PC-3 (cell line): Measurements from ENCODE around the gene PKP3. TPM values are rescaled to one million over a fixed set of nuclear protein-coding genes. Genes with fewer than 3 reads are reported as not detected.
A peak's percentile ranks its signal among the peaks of the same experiment; 100 is the strongest.

Experiments used
- ATAC-seq: fragments of 200-7000 bp; cut with Tn5 transposase; 2 replicates; pipeline ENCODE4 v1.9.1; 2020; ENCODE audit warnings: mild to moderate bottlenecking, moderate library complexity
- BruUV-seq: library from RNA; stranded (reverse); fragments of 400-500 nt; replicated peaks from 2 replicates; lab custom pipeline; 2021; lab: Mats Ljungman, UMichigan
- CTCF ChIA-PET: fragments of 300-600 bp; sonication (Branson Sonifier 250); formaldehyde crosslinking; loops from one replicate; lab custom pipeline; 2022; ENCODE audit warnings: antibody characterized with exemption; lab: Charles Lee
- POLR2A ChIA-PET: fragments of 300-600 bp; sonication (Branson Sonifier 250); formaldehyde crosslinking; loops from one replicate; lab custom pipeline; 2022; ENCODE audit warnings: antibody characterized with exemption; ENCODE audit not compliant: unreplicated experiment; lab: Charles Lee
- DNase-seq: peaks from one replicate; pipeline ENCODE4 v3.0.0-alpha.2; 2015
- H2AFZ ChIP-seq: fragments of 300-600 bp; sonication (generic); 2 replicates; pipeline ENCODE4 v1.6.0; 2016; ENCODE audit warnings: antibody characterized with exemption, low read length
- H3F3A ChIP-seq: fragments of 300-600 bp; sonication (generic); one replicate; pipeline ENCODE4 v1.6.0; 2017; ENCODE audit warnings: antibody characterized with exemption, low read length, control low read depth, mild to moderate bottlenecking; ENCODE audit not compliant: unreplicated experiment
- H3K27ac ChIP-seq: fragments of 300-600 bp; sonication (generic); 2 replicates; pipeline ENCODE4 v1.5.1; 2016; ENCODE audit warnings: mild to moderate bottlenecking, low read length
- H3K27me3 ChIP-seq: fragments of 300-600 bp; sonication (generic); 2 replicates; pipeline ENCODE4 v1.6.1; 2016; ENCODE audit warnings: low read length, mixed read lengths
- H3K36me3 ChIP-seq: fragments of 300-600 bp; sonication (generic); 2 replicates; pipeline ENCODE4 v1.6.1; 2016; ENCODE audit warnings: low read depth, mixed run types, low read length, mixed read lengths
- H3K4me1 ChIP-seq: fragments of 300-600 bp; sonication (generic); 2 replicates; pipeline ENCODE4 v1.5.1; 2016; ENCODE audit warnings: low read length; ENCODE audit not compliant: insufficient read depth
- H3K4me2 ChIP-seq: fragments of 300-600 bp; sonication (generic); 2 replicates; pipeline ENCODE4 v1.6.0; 2016; ENCODE audit warnings: low read length
- H3K4me3 ChIP-seq: fragments of 300-600 bp; sonication (generic); 2 replicates; pipeline ENCODE4 v1.5.1; 2016; ENCODE audit warnings: mild to moderate bottlenecking, low read length, mixed read lengths
- H3K79me2 ChIP-seq: fragments of 300-600 bp; sonication (generic); 2 replicates; pipeline ENCODE4 v1.6.1; 2017; ENCODE audit warnings: low read length, mixed read lengths
- H3K9ac ChIP-seq: fragments of 300-600 bp; sonication (generic); 2 replicates; pipeline ENCODE4 v1.6.0; 2016; ENCODE audit warnings: mild to moderate bottlenecking, low read length
- H3K9me2 ChIP-seq: fragments of 300-600 bp; sonication (generic); replicated peaks from 2 replicates; pipeline ENCODE4 v1.6.1; 2016; ENCODE audit warnings: mixed run types, low read length, mixed read lengths
- H3K9me3 ChIP-seq: fragments of 300-600 bp; sonication (generic); 2 replicates; pipeline ENCODE4 v1.6.1; 2016; ENCODE audit warnings: low read length, mixed read lengths
- H4K20me1 ChIP-seq: fragments of 300-600 bp; sonication (generic); 2 replicates; pipeline ENCODE4 v1.6.1; 2016; ENCODE audit warnings: low read length, mixed read lengths
- EZH2 ChIP-seq: fragments of 300-600 bp; sonication (generic); IDR thresholded peaks from one replicate; pipeline ENCODE4 v1.6.1; 2017; ENCODE audit warnings: antibody characterized with exemption, mild to moderate bottlenecking, low read length; ENCODE audit not compliant: unreplicated experiment
- EZH2phosphoT487 ChIP-seq: fragments of 300-600 bp; sonication (generic); IDR thresholded peaks from 2 replicates; pipeline ENCODE4 v1.6.1; 2018; ENCODE audit warnings: mild to moderate bottlenecking, antibody characterized with exemption, low read length, borderline replicate concordance
- intact Hi-C: fragments of 100-400 bp; cut with micrococcal nuclease; formaldehyde crosslinking; loops from 2 replicates; pipeline ENCODE4 v1.9.0; 2023
- total RNA-seq: library from RNA; depleted of rRNA; stranded (reverse); fragments of >200 nt; gene quantifications from 2 replicates; pipeline ENCODE4 v1.2.3, GENCODE V29; 2014
- TF ChIP-seq, protein P1 (sequence below): fragments of 300-600 bp; sonication (generic); conservative IDR thresholded peaks from 2 replicates; pipeline ENCODE4 v1.5.1; 2017; ENCODE audit warnings: antibody characterized with exemption, low read depth, mild to moderate bottlenecking, low read length

Gene PKP3
- total RNA-seq, 1 experiment from 2014 or later: 218 TPM

DNA sequence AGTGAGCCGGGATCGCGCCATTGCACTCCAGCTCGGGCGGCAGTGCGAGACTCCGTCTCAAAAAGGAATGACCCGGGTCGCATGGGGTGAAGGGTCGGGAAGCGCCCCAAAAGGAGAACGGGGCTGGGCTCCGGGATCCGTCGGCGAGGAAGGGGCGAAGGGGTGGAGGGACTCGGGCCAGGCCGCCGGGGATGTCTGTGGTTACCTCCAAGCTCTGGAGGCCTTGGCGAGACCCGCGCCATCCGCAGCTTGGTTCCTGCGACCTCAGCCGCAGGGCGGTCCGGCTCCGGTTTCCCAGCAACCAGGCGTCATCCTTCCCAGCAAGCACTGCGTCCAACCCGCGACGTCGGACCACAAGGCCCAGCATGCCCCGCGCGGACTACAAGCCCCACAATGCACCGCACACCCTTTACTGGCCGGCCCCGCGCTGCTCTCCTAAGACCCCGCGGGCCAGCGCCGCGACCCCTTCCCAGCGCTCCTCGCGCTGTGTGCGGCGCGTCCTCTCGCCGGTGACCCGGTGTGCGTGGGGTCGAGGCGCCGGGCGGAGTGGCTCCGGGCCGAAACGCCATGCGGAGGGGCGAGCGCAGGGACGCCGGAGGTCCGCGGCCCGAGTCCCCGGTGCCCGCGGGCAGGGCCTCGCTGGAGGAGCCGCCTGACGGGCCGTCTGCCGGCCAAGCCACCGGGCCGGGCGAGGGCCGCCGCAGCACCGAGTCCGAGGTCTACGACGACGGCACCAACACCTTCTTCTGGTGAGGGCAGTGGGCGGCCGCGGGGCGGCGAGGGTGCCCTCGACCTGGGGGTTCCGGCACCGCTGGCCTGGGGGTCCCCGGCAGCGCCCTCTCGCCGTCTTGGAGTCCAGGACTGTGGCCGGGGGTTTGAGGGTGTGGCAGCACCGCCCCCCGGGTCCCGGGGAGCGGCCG, 56.1 kb downstream of the PKP3 start, which contains the start of gene PTDSS2:
TSS of gene PTDSS2 (plus strand) at position 391 of the 920 bp plus-strand sequence. CDS start at position 568, 177 bp downstream.
- Histone ChIP-seq H3K27me3 (no peaks in the 10 kb centered on the region), H2AFZ (peak within 1 kb of the TSS; percentile 83), H3K27ac (no peak within 1 kb of the TSS), H3K36me3 (0 out of 2 replicates have a peak, but pooled peaks cover 2% of the 10 kb centered on the region), H4K20me1 (peaks cover 4% of the 10 kb centered on the region; the same call in 1 of the 2 replicates), H3K9ac (peak within 1 kb of the TSS; percentile 83), H3K4me2 (peak within 1 kb of the TSS; percentile 98), H3K9me2 (no peaks in the 10 kb centered on the region), H3K79me2 (peaks cover 54% of the 10 kb centered on the region), H3F3A (no peaks in the 10 kb centered on the region), H3K9me3 (no peaks in the 10 kb centered on the region), H3K4me3 (peak within 1 kb of the TSS; percentile 79), H3K4me1 (peaks cover 20% of the 10 kb centered on the region)
- BruUV-seq: no TSS peak
- intact Hi-C loops: loop anchor here (2.0 to 10.0 kb wide), 4 partner anchors 35 to 145 kb away; partner anchors contain the start of genes IFITM2, PKP3, RNH1 and SIGIRR
- TF ChIP-seq, protein P1, sequence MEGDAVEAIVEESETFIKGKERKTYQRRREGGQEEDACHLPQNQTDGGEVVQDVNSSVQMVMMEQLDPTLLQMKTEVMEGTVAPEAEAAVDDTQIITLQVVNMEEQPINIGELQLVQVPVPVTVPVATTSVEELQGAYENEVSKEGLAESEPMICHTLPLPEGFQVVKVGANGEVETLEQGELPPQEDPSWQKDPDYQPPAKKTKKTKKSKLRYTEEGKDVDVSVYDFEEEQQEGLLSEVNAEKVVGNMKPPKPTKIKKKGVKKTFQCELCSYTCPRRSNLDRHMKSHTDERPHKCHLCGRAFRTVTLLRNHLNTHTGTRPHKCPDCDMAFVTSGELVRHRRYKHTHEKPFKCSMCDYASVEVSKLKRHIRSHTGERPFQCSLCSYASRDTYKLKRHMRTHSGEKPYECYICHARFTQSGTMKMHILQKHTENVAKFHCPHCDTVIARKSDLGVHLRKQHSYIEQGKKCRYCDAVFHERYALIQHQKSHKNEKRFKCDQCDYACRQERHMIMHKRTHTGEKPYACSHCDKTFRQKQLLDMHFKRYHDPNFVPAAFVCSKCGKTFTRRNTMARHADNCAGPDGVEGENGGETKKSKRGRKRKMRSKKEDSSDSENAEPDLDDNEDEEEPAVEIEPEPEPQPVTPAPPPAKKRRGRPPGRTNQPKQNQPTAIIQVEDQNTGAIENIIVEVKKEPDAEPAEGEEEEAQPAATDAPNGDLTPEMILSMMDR: no peak
- no peak for TF ChIP-seq EZH2phosphoT487
- no peak for TF ChIP-seq EZH2
- CTCF ChIA-PET: interaction anchor here (0.5 to 1.7 kb wide), 5 partner anchors 43 to 419 kb away, joined by 3 to 5 read pairs (median 4); no protein-coding TSS in a partner anchor
- ATAC-seq (peak; percentile 84), DNase-seq (peak; percentile 91)
- POLR2A ChIA-PET: no interaction called here

DNA sequence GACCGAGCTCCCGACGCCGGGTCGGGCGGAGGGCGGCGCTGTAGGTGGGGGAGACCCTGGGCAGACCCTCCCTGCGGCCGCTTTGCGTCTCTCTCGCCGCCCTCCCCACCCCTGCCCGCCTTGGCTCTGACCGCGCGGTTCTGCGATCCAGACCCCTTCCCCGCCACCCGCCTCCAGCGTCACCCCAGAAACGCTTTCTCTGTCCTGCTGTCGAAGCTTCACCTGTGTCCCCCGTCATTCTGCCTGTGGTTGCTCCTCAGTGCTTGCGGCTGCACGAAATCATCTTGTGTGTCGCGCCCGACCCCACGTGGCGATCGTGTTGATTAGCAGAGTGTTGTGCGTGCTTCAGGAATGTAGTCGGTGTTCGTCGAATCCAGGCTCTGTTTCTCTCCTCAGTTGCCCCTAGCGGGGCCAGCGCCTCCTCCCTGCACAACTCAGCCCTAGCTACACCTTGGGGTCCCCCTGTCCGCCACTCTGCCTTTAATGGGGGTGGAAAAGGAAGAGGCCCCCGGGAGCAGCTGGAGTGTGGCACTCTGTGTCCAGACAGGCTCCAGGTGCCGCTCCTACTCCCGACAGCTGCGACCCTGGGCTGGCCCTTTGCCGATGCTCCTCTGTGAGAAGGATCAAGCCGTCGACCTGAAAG, 56.9 kb downstream of the PKP3 start:
- DNase-seq (peak; percentile 55), ATAC-seq (peak; percentile 39)
- BruUV-seq: TSS peak; percentile 31
- H3K4me2 ChIP-seq: peak overlapping the region; percentile 98
- peak overlapping the region; percentile 83 for H3K9ac ChIP-seq
- no peaks in the 10 kb centered on the region for H3K27me3 ChIP-seq
- H3K9me3 ChIP-seq: no peaks in the 10 kb centered on the region
- ChIA-PET CTCF (interaction anchor here (0.6 to 1.7 kb wide), 2 partner anchors 44 to 419 kb away, joined by 3 to 5 read pairs; no protein-coding TSS in a partner anchor), POLR2A (no interaction called here)
- H3K79me2 ChIP-seq: peaks cover 62% of the 10 kb centered on the region
- no peaks in the 10 kb centered on the region for H3F3A ChIP-seq
- H3K4me3 ChIP-seq: peak overlapping the region; percentile 79
- H3K9me2 ChIP-seq: no peaks in the 10 kb centered on the region
- TF ChIP-seq, protein P1: peak; percentile 55
- no peak for TF ChIP-seq EZH2
- H4K20me1 ChIP-seq: peaks cover 4% of the 10 kb centered on the region; the same call in 1 of the 2 replicates
- H3K27ac ChIP-seq: no peak overlapping the region
- intact Hi-C loops: loop anchor here (2.0 kb wide), 1 partner anchor 56 kb away; the partner anchor contains the start of gene RNH1
- H3K4me1 ChIP-seq: peaks cover 20% of the 10 kb centered on the region
- H2AFZ ChIP-seq: peak overlapping the region; percentile 83
- 0 out of 2 replicates have a peak, but pooled peaks cover 2% of the 10 kb centered on the region for H3K36me3 ChIP-seq
